ENCODE measurements around the gene SEC14L5.

- TF ChIP-seq CTCF (IDR thresholded peaks at IDR 0.05; ENCODE audit: low read depth, low read length) (no peak), EZH2phosphoT487 (IDR thresholded peaks at IDR 0.05; ENCODE audit: low read depth) (no peak)
Measured at GRCh38 chr16:5004311-5004710, 46.2 kb downstream of the SEC14L5 start.

Measured in OCI-LY3 (cell line).